NB4 (cell line): ENCODE measurements around the gene DNAH11.

Experiments
- CTCF ChIP-seq: IDR thresholded peaks from one replicate; pipeline ENCODE4 v1.5.1; 2012; ENCODE audit warnings: low read depth, low read length
- MAX ChIP-seq: IDR thresholded peaks from 2 replicates; pipeline ENCODE4 v1.6.1; 2011; ENCODE audit warnings: low read depth, low read length
- POLR2A ChIP-seq: IDR thresholded peaks from 2 replicates; pipeline ENCODE4 v1.6.1; 2011; ENCODE audit warnings: mild to moderate bottlenecking; ENCODE audit not compliant: insufficient read length; ENCODE audit errors: extremely low read depth

GRCh38 chr7:21927693-21928092, 384.9 kb downstream of the DNAH11 start:
- TF ChIP-seq MAX (no peak), CTCF (no peak), POLR2A (no peak)
